HG03108 (cell line): Measurements from ENCODE around the gene ZNF446.
"Not testable (repeated sequence)": the region's sequence is repeated elsewhere in the genome, so short reads cannot be mapped to it uniquely, and the experiment has no call there.

ENCODE experiments used
- ATAC-seq: cut with Tn5 transposase; IDR thresholded peaks from one replicate; pipeline ENCODE4 v1.9.1; 2021; ENCODE audit warnings: moderate library complexity; ENCODE audit not compliant: unreplicated experiment

ZNF446 gene

DNA sequence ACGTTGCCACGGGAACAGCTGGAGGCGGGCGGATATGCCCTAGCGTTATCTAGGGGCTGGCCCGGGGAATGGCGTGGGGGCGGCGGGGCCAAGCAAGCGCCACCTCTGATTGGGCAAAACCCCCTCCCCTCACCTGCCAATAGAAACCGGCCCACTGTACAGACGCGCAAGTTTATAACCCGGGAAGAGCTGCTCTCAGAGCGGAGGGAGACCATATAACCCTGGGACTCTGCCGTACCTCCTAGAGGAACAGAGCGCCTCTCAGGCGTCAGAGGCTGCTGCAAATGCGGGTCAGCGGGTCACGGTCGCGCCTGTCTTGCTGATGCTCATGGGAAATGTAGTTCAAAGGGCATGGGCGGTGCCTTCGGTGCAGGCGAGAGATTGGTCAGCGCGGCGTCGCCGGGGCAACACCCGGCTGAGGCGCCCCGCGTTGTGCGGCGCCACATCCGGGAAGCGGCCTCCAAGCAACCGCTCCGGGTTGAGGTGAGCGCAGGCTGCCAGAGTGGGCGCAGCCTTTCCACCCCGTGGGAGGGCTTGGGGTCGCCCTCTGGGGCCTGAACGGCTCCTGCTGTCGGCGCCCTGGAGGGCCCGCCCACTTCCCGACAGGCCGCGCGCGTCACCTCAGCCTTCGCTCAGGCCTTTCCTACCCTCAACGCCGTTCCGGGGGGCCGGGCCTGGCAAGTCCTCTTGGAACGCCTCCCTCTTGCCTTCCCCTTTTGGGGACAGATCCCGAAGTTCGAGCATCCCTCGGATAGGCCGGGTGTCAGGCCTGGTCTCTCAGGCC lies at the start of gene ZNF446:
Gene ZNF446 (plus strand): TSS at position 639 of the 784 bp plus-strand sequence. CDS start 867 bp downstream, outside the sequence.
- ATAC-seq = peak; percentile 79

DNA sequence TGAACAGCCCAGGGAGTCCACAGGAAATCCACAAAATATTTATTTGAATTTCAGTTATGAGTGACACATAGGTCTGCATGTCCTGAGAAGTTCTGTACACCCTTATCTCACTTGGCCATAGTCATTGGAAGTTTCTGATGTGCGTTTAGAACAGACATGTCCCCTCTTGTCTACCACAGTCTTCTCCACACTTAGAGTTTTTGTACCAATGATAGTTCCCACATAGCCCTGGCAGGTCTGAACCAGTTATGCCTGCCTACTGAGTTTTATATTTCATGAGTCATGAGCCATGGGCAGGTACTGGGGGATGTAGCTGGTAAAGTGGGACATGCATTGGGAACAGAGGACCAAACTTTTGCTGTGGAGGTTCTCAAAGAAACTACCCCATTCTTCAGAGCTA lies 47.5 kb upstream of the ZNF446 start:
- no peak for ATAC-seq

DNA sequence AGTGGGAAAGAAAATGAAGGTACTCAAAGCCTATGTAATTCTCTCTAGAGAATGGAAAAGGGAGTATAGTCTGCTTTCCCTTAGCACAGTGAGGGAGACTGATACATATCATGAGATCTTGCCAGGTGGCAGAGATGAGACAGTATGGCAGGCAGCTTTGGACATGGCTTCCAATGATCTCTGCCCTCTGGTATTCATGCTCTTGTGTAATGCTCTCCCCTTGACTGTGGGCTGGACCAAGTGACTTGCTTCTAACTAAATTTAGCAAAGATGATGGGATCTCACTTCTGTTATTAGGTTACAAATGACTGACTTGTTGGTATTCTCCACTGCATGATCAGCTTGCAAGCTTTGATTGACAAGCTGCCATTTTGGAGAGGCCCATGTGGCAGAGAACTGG lies 46.4 kb upstream of the ZNF446 start:
- no peak for ATAC-seq

DNA sequence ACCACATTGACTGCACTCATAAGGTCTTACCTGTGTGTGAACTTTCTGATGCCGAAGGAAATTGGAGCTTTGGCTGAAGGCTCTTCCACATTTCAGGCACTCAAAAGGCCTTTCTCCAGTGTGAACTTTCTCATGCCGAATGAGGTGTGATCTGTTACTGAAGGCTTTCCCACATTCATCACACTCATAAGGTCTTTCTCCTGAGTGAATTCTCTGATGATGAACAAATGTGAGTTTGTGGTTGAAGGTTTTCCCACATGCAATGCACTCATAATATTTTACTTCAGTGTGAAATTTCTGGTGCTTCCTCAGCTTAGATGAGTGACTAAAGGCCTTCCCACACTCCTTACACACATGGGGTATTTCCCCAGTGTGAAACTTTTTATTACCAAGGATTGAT lies 41.9 kb upstream of the ZNF446 start:
- ATAC-seq = no peak

DNA sequence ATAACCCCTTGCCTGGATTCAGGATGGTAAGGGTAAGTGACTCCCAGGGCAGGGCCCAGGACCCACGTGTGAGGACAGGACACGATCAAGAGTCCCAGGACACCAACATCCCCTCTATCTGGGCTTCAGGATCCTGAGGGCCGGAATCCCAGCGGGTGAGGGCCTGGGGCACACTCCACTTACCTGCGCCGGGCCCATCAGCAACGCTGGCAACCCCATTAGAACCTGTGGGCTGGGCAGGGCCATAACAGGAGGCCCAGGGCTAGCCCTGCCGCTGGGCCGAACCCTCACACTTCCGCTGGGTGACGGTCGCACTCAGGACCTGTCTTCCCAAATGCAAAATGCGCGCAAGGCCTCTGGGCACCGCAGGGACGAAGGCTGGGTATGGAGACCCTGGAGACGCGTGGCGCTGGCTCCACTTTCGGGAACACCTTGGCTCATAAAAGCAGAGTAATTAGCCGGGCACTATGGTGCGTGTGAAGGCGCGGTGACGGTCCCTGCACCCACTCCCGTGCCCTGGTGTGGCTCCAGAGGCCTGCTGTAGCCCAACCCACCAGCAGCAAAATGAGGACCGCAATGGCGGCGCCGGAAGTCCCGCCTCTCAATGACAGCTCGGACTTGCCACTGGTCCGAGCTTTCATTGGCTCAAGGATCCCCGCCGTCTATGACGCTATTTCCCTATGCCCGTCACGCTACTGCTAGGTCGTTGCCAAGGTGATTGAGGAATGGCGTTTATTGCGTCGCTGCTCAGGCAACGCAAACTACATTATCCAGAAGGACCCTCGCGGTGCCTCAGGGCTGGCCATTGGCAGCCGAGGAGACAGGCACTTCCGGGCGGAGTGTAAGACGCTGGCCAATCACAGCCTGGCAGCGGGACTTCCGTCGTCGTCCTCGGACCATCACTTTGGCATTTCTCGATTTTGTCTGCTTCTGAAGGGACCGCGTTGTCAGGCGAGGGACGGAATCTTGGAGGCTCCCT lies 36.3 kb upstream of the ZNF446 start, which contains the start of gene ZNF132:
Gene ZNF132 (minus strand): TSS at position 578 of the 979 bp plus-strand sequence. CDS start 332 bp downstream, at position 246.
- ATAC-seq = peak; percentile 94

DNA sequence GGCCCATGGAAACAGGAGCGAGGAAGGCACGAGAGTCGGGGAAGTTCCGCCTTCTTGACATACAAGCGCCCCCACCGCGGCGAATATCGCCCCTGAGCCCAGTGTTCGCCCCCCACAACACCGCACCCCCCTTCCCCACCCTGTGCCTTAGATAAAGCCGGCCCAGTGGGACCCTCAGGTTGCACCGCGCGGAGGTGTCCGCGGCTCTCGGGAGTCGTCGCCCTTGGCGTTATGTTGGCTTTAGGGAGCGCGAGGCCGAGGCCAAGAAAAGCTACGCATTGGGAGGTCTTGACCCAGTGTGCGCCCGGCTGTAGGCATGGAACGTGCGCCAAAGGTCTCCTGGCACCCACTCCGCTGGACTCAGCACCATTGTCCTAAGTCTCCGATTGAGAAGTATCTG lies 35.6 kb upstream of the ZNF446 start:
- no peak for ATAC-seq

DNA sequence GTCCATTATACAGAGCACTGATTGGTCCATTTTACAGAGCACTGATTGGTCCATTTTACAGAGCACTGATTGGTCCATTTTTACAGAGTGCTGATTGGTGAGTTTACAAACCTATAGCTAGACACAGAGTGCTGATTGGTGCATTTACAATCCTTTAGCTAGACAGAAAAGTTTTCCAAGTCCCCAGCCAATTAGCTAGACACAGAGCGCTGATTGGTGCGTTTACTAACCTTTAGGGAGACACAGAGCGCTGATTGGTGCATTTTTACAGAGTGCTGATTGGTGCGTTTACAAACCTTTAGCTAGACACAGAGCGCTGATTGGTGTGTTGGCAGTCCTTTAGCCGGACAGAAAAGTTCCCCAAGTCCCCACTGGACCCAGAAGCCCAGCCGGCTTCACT lies 33.2 kb upstream of the ZNF446 start:
- ATAC-seq = not testable (repeated sequence)

DNA sequence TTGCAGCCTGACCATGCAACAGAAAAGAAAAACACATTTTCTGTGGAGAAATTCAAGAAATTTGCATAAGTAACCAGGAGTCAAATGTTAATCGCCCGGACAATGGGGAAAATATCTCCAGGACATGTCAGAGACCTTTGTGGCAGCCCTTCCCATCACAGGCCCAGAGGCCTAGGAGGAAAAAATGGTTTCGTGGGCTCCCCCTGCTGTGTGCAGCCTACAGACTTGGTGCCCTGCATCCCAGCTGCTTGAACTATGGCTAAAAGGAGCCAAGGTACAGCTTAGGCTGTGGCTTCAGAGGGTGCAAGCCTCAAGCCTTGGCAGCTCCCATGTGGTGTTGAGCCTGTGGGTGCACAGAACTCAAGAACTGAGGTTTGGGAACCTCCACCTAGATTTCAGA lies 27.3 kb upstream of the ZNF446 start:
- not testable (repeated sequence) for ATAC-seq

DNA sequence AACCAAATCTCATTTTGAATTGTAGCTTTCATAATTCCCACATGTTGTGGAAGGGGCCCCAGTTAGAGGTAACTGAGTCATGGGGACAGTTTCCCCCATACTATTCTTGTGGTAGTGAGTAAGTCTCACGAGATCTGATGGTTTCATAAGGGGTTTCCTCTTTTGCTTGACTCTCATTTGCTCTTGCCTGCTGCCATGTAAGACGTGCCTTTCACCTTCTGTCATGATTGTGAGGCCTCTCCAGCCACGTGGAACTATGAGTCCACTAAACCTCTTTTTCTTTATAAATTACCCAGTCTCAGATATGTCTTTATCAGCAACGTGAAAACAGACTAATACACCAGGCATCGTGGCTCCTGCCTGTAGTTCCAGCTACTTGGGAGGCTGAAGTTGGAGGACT lies 26.2 kb upstream of the ZNF446 start:
- not testable (repeated sequence) for ATAC-seq

DNA sequence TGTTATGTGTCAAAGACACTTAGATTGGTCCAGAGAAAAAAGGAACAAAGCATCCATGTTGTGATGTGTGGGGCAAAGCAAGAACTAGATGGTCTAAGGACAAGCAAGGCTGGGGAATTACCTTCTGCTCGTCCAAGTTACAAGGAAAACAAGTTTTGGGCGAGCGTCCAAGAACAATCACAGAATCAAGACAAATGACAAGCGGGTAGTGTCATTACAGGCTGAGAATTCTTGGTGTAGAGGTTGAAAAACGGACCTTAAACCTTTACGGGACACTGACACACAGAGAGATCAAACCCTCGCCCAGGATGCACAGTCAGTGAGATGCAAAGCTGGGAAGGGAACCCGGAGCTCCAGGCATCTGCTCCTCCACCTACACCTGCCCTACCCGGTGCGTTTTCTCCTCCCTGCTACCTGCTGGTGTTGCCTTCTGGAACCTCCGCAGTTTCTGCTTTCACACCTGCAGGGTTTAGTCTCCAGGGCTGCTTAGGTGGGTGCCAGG lies 25.2 kb upstream of the ZNF446 start:
- ATAC-seq = no peak

DNA sequence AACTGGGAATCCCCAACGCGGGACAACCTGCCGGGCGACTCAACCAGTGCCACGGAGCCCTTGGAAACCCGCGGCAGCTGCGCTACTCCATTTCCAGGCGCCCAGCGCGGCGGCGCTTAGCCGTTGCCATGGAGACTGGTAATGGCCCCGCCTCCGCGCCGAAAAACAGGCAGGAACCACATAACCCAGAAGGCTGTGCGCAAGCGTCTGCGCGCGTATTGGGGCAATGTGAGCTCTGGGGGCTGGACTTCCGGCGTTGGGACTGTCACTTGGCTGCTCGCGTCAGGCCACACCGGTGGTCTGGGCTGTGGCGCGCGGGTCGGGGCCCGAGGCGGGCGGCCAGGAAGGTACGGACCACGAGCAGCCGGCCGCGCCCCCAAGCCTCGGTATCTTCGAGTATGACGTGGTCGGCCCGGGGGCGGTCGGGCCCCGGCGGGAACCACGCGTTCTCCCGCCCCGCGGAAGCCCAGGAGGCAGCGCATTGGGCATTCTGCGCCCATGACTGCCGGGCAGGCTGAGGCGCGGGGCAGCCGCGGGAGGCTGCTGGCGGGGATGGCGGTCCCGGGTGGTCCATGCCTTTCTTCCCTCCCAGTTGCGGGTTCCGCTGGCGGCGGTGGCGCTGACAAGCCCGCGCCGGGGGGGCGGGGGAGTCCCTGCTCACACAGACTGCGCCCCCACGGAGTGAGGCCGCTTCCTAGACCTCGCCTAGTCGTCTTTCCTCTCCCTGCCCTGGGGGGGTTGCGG lies 24.6 kb upstream of the ZNF446 start, which contains the start of gene ZNF324B:
Gene ZNF324B (plus strand): TSS at position 265 of the 744 bp plus-strand sequence. CDS start 2,080 bp downstream, outside the sequence.
- peak; percentile 91 for ATAC-seq

DNA sequence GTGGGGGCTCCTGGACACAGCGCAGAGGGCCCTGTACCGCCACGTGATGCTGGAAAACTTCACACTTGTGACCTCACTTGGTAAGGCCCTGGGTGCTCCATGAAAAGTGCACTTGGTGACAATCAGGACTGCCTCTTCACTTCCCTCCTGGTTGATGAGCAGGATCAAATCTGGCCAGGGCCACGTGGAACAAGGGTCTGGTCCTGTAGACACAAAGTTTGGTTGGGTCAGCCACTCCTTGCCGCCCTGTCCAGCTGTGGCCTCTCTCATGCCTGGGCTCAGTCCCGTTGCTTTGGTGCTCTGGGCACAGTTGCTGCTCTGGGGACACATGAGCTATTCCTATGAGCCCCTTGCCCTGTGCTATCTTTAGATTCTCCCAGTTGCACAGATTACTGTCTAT lies 22.4 kb upstream of the ZNF446 start:
- no peak for ATAC-seq

DNA sequence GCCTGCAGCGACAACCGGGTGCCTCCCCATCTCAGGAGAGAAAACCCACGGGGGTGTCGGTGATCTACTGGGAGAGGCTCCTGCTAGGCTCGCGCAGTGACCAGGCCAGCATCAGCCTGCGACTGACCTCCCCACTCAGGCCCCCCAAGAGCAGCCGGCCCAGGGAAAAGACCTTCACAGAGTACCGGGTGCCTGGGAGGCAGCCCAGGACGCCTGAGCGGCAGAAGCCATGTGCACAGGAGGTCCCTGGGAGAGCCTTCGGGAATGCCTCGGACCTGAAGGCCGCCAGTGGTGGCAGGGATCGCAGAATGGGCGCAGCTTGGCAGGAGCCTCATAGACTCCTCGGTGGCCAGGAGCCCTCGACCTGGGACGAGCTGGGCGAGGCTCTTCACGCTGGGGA lies 20.8 kb upstream of the ZNF446 start:
- ATAC-seq = no peak

DNA sequence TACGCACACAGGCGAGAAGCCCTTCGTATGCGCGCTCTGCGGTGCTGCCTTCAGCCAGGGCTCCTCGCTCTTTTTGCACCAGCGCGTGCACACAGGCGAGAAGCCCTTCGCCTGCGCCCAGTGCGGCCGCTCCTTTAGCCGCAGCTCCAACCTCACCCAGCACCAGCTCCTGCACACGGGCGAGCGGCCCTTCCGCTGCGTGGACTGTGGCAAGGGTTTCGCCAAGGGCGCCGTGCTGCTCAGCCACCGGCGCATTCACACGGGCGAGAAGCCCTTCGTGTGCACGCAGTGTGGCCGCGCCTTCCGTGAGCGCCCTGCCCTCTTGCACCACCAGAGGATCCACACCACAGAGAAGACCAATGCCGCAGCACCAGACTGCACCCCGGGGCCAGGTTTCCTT lies 20.0 kb upstream of the ZNF446 start:
- no peak for ATAC-seq

DNA sequence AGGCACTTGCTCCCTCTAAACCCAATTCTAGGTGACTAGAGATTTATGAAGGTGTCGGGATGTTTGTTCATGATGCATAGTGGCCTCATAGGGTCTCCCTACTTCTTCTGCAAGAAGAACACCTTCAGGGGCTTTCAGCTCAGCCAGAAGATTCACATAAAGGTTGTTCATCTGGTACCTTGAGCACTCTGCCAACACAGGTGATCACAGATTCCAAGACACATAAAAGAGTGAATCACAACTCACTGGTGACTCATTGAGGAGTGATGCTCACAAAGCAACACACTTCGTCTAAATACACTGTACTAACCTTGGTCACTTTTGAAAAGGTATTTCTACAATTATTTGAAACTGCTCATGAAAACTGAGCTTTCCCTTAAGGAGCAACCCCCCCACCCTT lies 16.1 kb upstream of the ZNF446 start:
- ATAC-seq = no peak

DNA sequence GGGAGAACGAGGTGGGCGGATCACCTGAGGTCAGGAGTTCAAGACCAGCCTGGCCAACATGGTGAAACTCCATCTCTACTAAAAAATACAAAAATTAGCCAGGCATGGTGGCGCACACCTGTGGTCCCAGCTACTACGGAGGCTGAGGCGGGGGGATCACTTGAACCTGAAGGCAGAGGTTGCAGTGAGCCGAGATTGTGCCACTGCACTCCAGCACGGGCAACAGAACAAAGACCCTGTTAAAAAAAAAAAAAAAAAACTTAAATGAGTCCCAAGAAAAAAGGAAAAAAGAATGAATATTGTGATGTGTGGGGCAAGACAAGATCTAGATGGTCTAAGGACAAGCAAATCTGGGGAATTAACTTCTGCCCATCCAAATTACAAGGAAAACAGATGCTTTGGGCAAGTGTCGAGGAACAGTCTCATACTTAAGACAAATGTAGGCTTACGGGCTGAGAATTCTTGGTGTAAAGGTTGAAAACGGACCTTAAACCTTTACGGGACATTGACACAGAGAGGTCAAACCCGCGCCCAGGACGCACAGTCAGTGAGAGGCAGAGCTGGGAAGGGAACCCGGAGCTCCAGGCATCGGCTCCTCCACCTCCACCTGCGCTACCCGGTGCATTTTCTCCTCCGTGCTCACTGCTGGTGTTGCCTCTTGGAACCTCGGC lies 9.9 kb upstream of the ZNF446 start:
- ATAC-seq = peak; percentile 7

DNA sequence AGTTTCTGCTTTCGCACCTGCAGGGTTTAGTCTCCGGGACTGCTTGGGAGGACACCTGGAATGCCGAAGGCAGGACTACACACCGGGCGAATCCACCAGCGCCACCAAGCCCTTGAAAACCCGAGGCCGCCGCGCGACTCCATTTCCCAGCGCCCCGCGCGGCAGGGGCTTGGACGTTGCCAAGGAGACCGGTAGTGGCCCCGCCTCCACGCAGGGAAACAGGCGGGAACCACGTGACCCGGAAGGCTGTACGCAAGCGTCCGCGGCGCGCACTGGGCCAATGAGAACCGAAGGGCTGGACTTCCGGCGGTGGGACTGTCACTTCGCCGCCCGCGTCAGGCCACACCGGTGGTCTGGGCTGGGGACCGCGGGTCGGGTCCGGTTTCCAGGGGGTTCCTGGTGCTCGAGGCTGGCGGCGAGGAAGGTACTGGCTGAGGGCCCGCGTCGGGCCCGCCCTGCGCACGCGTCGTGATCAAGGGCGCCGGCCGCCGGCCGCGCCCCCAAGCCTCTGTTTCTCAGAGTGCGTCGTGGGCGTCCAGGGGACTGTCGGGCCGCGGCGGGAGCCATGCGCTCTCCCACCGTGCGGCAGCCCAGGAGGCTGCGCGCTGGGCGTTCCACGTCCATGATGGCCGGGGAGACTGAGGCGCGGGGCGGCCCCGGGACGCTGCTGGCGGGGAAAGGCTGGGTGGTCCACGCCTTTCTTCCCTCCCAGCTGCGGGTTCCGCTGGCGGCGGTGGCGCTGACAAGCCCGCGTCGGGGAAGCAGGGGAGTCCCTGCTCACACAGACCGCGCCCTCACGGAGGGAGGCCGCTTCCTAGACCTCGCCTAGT lies 9.2 kb upstream of the ZNF446 start, which contains the start of gene ZNF324:
Gene ZNF324 (plus strand): TSS at position 321 of the 830 bp plus-strand sequence. CDS start 2,106 bp downstream, outside the sequence.
- peak; percentile 91 for ATAC-seq

DNA sequence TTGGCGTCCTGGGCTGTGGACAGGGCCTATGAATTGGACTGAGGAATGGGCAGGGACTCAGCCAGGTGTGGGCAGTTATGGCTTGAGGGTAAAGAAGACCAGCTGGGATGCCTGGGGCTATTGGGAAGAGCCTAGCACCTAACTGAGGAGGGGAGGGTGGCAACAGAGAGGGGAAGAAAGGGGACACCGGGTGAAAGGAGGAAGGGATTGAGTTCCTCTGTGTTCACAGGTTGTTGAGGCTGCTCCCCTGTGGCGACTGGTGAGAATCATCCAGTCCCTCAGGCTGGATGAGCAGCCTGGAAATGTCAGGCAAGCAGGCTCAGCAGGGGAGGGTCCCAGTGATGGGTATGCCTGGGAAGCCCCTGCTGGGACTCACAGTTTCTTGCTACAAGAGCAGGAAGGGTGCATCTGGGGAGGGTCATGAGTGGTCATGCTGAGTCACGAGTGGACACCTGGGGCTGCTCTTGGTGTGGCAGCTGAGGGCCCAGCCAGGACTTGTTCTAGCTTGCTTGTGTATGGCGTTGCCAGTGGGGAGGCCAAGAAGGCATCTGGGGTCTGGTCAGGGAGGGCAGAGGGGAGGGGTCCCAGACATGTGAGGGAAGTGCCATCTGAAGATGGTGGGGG lies 7.8 kb upstream of the ZNF446 start:
- ATAC-seq = no peak
